HL-60/S4 (cell line): ENCODE data around the gene HNRNPLL.
"Not testable (repeated sequence)": the region's sequence is repeated elsewhere in the genome, so short reads cannot be mapped to it uniquely, and the experiment has no call there.

Experiments used
- in situ Hi-C: fragments of 300-500 bp; cut with MboI; formaldehyde crosslinking; loops from 2 replicates; pipeline ENCODE4 v1.14.3; 2022; ENCODE audit warnings: low sequenced_read_pairs

The HNRNPLL gene

DNA sequence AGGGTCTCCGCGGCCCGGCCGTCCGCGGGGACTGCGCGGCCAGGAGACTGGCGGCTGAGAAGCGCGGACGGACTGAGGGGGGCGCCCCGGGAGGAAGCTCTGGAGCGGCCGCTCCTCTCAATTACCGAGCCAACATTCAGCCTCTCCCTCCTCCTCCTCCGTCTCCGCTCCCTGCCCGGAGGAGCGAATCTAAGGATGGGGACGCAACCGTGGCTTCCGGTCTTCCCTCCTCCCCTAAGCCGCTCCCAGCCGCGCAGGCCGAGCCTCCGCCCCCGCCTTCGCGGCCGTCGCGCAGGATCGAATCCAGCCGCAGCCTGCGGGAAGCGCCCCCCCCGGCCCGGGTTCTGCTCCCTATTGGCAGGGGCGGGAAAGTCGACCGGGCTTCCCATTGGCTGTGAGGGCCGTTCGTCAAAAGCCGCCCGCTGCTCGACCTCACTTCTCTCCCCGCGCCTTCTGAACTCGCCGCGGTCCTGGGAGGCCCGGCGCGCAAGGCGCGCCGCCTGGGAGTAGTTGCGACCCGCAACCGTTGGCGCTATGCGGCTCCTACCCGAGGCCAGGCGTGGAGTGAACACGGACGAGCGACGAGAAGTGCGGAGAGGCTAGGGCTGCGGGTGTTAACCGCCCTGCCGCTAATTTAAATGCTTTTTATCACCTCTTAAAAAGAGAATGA is at the start of gene HNRNPLL:
Gene HNRNPLL, minus strand, starts transcription at position 197 of the 670 bp plus-strand sequence. CDS start 302 bp downstream, outside the sequence.
- in situ Hi-C loops = no loop called here

DNA sequence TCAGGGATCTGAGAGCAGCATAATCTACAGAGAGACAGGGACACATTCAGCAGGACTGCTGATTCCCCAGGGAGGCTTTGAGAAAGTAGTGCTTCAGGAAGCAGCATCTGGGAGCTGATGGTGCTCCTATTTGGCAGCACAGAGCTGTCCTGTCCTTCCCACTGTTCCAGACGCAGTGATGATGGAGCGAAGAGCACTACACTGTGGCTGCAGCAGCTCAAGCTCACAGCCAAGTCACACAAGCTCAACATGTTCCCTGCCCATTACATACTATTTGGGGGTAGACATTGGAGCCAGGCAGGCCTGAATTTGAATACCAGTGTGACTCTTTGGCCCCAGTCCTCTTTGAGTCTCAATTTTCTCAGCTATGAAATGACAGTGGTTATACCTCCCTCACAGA is 48.0 kb upstream of the HNRNPLL start:
- in situ Hi-C loops = no loop called here

DNA sequence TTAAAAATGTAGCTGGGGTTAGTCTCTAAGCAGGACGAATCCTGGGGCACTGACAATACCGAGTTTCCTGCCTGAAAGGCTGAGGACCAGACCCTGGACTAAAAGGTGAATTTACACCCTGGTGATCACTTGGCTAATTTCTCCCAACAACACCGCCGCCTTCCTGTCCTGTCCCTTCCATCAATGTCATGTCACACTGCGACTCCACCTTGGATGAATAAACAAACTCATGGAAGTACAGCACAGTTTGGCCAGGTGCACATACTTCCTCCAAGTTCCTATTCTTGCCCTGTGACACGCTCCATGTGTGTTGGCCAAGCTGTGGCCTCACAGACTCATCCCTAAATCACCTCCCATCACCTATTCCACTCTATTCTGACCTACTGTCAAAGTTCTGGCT is 47.3 kb upstream of the HNRNPLL start:
- in situ Hi-C loops = no loop called here

DNA sequence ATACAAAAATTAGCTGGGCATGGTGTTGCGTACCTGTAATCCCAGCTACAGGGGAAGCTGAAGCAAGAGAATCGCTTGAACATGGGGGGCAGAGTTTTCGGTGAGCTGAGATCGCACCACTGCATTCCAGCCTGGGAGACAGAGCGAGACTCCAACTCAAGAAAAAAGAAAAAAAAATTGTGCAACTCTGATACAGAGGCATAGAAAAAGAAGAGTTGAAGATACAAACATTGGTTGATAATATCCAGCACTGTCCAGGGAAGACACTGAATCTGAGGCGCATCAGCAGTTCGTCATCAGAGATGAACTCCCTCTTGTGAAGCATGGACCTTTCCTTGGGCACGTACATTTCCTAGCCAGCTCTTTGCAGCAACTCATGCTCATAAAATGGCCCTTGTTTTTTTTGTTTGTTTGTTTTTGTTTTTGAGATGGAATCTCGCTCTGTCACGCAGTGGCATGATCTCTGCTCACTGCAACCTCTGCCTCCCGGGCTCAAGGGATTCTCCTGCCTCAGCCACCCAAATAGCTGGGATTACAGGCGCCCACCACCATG is 46.5 kb upstream of the HNRNPLL start:
- in situ Hi-C loops = no loop called here

DNA sequence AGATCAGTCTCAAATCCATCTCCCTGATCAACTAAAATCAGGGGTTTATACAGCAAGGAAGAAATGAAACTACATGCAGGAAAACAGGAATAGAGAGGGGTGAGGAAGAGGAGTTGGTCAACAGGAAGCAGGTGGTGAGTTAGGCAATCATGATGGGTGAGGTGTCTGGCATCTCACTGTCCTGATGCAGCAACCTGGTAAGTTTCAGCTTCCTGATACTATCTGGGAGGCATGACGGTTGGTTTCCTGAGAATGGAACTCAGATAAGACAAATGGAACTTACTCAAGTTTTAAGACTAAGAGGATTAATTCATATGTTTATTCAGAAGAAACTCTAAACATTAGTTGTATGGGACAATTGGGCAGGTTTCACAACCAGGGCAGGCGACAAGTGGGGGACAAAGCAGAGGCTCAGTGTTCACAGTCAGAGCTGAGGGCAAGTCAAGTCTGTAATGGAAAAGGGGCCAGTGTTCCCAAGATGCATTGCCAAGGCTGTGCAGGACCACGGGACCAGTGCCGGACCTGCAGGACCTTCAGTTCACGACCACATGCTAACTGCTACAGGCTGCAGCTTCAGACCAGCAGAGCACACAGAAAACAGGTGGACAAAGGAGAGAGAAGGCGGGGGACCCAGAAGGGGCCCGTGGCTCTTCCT is 45.5 kb upstream of the HNRNPLL start:
- in situ Hi-C loops = no loop called here

DNA sequence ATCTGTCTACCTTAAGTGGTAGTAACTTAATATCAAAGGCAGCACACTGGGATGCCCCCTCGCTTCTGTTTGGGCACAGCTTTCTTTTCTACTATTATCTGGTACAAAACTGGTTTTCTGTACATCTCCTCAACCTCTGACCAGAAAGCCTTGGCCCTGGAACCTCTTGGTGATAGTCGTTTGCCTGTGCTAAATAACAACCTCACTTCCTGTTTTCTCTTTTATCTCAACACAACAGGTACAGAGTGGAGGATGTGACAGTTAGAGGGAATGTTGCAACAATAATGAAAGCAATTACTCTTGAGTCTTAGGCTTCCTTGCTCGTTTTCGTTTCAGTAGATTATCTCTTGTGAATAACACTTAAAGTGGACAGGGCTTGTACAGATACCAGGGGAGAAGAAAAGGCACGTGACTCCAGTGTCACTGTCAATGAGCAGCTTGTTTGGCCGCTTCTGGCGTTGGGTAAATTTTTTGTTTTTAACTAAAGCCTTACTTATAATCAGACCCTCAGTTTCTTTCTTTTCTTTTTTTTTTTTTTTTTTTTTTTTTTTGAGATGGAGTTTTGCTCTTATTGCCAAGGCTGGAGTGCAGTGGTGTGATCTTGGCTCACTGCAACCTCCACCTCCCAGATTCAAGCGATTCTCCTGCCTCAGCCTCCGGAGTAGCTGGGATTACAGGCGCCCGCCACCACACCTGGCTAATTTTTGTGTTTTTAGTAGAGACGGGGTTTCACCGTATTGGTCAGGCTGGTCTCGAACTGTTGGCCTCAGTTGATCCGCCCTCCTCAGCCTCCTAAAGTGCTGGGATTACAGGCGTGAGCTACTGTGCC is 41.2 kb upstream of the HNRNPLL start:
- in situ Hi-C loops = not testable (repeated sequence)

DNA sequence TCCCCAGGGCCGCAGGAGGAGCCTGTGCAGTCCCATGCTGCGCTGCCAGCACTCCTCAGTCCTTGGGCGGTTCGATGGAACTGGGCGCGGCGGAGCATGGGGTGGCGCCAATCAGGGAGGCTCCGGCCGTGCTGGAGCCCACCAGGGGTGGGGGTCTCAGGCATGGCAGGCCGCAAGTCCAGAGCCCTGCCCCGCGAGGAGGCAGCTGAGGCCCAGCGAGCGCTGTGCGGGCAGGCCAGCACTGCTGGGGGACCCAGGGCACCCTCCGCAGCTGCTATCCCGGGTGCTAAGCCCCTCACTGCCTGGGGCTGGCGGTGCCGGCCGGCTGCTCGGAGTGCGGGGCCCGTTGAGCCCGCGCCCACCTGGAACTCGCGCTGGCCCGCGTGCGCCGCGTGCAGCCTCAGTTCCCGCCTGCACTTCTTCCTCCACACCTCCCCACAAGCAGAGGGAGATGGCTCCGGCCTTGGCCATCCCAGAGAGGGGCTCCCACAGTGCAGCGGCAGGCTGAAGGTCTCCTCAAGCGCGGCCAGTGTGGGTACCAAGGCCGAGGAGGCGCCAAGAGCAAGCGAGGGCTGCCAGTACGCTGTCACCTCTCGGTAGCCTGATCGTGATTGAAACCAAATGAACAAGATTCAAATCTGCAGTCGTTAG is 40.4 kb upstream of the HNRNPLL start:
- in situ Hi-C loops = no loop called here

DNA sequence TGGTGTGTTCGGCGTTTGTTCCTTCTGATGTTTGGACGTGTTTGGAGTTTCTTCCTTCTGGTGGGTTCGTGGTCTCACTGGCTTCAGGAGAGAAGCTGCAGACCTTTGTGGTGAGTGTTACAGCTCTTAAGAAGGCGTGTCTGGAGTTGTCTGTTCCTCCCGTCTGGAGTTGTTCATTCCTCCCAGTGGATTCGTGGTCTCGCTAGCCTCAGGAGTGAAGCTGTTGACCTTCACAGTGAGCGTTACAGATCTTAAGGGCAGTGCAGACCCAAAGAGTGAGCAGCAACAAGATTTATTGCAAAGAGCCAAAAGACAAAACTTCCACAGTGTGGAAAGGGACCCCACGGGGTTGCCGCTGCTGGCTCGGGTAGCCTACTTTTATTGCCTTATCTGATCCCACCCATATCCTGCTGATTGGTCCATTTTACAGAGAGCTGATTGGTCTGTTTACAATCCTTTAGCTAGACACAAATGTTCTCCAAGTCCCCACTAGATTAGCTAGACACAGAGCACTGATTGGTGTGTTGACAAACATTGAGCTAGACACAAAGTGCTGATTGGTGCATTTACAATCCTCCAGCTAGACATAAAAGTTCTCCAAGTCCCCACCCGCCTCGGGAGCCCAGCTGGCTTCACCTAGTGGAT is 39.8 kb upstream of the HNRNPLL start:
- in situ Hi-C loops = not testable (repeated sequence)

DNA sequence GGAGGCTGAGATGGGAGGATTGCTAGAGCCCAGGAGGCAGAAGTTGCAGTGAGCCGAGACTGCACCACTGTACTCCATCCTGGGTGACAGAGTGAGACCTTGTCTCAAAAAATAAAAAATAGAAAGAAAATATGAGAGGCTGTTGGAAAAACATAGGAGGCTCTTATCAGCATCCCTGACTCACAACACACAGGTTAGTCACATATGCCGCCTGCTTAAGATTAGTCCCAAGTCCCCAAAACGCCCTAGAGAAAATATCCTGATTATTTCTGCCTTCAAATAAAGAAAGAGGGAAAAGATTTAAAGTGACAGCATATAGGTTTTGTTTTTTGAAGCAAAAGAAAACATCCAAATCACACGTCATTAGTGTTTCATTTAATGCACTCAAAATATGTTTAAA is 33.3 kb upstream of the HNRNPLL start:
- in situ Hi-C loops = no loop called here

DNA sequence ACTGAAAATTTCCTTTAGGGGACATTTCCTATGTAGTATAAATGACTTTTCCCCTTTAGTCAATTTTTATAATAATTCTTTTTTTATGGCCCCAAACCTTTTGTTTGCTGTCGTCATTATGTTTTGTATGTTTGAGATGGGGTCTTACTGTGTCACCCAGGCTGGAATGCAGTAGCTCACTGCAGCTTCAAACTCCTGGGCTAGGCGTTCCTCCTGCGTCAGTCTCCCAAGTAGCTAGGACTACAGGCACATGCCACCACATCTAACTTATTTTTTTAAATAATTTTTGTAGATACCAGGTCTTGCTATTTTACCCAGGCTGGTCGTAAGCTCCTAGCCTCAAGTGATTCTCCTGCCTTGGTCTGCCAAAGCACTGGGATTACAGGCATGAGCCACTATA is 32.4 kb upstream of the HNRNPLL start:
- in situ Hi-C loops = no loop called here

DNA sequence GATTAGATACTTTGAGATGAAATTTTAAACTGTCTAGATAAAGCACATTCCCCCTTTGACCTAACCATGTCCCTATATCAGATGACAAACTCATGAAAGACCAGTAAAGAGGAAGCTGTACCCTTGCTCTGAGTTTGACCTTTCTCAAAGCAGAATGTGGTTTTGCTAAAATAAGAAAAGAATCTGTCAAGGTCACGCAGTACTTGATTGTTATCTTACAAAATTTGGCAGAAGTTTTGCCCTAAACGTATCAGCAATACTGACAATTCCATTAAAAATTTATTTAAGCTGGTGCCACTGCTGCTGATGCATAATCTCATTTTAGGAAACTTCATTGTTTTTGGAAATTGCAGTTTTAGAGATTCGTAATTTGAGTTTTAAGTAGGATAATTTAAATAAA is 32.0 kb upstream of the HNRNPLL start:
- in situ Hi-C loops = no loop called here

DNA sequence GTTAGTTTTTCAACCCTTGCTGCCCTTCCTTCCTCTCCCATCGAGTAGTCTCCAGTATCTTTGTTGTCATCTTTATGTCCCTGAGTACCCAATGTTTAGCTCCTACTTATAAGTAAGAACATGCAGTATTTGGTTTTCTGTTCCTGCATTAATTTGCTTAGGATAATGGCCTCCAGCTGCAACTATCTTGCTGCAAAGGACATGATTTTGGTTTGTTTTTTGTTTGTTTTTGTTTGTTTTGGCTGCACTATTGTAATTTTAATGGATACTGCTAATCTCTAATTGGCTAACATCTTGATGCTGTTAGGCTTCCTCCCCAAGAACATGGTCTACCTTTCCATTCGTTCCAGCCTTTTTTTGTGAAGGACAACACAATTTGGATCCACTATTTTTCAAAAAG is 31.2 kb upstream of the HNRNPLL start:
- in situ Hi-C loops = no loop called here

DNA sequence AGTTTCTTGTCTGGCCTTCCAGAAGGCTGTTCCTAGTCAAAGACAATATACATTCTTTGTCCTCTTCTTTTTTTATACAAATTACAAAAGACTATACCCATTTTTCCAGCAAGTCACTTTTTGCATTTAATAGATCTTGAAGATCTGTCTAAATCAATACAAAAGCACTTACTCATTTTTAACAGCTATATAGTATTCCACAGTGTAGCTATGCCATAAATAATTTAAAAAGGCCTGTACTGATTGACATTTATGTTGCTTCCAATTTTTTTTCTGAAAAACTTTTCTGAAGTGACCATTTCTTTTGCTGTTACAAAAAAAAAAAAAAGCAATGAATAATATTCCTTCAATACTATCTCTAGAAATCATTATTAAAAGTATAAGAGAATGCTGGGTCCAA is 30.3 kb upstream of the HNRNPLL start:
- in situ Hi-C loops = no loop called here

DNA sequence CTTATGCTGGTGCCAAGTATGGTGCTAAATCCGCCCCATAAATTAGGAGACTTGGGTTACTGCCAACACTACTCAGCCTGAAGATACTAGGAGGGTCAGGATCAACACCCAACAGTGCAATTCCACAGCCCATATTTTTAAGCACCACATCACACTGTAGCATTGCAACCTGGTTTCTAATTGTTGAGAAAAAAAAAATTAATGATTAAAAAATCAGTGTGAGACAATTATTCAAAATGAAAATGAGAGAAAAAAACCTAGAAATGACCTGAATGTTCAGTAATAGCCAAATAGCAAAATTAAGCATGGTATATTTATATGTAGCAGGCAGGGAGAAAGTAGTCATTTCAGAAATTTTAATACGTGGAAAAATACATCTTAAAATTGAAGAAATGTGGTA is 29.2 kb upstream of the HNRNPLL start:
- in situ Hi-C loops = no loop called here

DNA sequence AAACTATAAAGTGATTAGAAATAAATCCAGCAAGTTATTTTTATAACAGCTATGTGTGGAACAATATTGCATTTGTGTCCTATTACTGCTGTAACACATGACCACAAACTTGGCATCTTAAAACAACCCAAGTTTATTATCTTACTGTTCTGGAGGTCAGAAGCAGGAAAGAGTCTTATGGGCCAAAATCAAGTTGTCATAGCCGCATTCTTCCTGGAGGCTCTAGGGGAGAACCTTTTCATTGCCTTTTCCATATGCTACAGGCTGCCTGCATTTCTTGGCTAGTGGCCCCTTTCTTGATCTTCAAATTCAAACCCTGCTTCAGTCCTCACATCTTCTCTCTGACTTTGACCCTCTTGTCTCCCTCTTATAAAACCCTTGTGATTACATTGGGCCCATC is 27.0 kb upstream of the HNRNPLL start:
- in situ Hi-C loops = no loop called here

DNA sequence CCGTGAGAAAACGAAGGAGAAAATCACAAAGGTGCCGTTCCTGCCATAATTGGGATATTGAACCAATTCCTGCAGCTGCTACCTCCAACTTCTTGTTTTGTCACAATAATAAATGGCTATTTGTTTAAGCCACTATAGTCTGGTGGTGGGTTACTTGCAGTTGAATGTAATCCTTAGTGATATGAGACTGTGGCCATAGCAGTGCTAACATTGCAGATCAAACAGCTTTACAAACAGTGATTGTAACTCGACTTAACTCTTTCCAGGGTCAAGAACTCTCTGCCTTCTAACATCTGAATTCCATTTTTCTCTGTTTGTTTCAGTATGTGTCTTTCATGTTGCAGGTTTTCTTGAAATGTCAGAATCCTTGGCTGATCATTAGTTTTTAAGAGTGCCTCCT is 24.7 kb upstream of the HNRNPLL start:
- in situ Hi-C loops = no loop called here

DNA sequence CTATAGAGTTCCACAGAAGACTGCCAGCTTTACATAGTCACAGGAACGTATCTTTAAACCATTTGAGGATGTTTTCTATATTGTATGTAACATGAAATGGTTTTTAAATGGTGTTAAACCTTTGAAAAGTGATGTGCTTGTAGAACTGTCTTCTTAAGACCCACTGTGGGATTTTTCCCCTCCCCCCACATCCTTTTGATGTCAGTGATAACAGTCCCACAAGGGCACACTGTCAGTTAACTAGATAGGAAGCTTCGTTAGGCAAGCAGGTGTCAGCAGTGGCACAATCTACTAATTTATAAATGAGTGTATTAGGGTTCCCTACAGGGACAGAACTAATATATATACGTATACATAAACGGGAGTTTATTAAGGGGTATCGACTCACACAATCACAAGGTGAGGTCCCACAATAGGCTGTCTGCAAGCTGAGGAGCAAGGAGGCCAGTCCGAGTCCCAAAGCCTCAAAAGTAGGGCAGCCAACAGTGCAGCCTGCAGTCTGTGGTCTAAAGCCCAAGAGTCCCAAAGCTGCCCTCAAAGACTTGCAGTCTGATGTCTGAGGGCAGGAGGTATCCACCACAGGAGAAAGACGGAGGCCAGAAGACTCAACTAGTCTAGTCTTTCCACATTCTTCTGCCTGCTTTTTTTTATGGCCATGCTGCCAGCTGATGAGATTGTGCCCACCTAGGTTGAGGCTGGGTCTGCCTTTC is 23.8 kb upstream of the HNRNPLL start:
- in situ Hi-C loops = no loop called here

DNA sequence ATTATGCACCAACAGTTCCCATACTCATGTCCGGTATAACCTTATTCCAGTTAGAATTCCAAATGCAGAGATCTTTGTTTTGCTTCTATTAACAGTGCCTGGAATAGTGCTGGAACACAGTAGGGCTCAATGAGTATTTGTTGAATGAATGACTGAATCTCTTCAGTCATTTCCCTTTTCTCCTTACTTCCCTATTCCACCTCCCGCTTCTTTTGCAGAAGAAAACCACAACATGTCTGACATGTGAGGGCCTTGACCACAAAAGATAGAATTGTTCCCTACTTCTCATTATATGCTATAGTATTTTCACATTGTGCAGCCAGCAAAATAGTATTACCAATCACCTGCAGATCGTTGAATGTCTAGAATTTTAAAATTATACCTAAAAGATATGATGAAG is 19.5 kb upstream of the HNRNPLL start:
- in situ Hi-C loops = no loop called here

DNA sequence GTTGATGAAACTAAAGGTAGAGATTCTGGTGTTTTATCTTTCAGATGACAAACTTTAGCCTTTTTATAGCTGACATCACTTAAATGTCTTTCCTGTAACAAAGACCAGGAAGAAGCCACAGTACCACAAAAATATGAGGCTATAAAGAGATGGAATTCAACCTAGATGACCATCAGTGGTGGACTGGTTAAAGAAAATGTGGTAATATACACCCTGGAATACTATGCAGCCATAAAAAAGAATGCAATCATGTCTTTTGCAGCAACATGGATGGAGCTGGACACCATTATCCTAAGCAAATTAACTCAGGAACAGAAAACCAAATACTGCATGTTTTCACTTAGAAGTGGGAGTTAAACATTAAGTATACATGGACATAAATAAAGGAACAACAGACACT is 18.3 kb upstream of the HNRNPLL start:
- in situ Hi-C loops = no loop called here
